ENCODE results near the gene SPOCK3. TPM values are rescaled to one million over a fixed set of nuclear protein-coding genes. Genes with fewer than 3 reads are reported as not detected.
"Not testable (repeated sequence)": the region's sequence is repeated elsewhere in the genome, so short reads cannot be mapped to it uniquely, and the experiment has no call there.

SPOCK3 gene
- total RNA-seq: 10 to 100 TPM; 18.1 to 22.8 TPM

DNA sequence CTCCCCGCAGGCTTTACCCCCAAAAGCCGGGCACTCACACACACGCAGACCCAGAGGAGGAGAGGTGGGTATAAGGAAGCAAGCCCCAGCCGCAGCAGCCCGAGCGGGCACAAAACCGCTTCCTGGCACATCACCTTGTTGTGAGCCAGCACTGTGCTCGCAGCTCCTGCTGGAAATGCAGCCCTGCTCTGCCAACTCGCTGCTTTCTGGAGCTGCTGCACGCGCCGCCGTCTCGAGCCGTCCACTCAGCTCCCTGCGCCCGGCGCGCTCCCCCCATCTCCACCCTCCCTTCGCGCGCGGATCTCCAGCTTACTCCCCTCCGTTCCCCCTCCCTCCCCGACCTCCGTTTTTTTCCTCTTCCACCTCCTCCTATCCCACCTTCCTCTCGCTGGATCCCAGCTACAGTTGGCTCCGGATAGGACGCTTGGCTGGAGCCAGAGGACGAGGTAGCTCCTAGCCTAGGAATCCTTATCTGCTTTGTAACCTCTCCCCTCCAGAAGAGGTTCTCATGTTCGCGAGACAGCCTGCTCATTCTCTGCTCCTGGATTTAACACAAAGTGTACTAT, at the start of gene SPOCK3:
SPOCK3 (minus strand) TSS at position 179 of the 566 bp plus-strand sequence.
- under 1% methylated on average over 32 of the region's 32 CpGs for WGBS
- DNase-seq (ENCODE audit: low spot score): peak; percentile 52

DNA sequence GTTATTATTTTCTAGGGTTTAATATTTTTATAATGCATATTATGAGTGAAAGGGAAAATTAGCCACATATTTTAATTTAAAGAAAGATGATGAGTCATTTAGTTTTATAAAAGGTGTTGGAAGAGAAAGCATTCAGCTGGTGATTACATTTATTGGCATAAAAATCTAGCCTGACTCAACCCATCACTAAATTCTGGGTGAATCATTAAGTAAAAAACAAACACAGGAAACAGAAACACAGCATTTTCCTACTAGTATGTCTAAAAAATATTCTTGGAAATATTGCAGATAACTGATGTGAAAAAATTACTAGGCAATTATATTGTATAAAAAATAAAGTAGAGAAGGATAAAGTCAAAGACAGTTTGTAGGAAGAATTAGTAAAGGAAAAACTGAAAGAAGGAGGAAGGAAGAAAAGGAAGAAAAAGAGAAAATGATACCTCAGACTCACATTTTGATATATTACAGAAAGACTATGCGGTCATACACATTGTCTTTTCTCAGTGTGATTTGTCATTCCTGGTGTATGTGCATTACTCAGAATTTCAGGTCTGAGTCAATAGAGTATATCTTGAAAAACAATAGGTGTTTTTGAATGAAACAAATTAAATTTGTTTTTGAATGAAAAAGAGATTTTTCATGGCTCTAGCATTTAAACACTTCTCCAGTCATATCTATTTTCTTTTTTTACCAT, 48.0 kb upstream of the SPOCK3 start:
- WGBS: 92% methylated on average over 1 of the region's 1 CpG
- H3K27ac ChIP-seq: no peak overlapping the region
- TF ChIP-seq POLR2AphosphoS5 (IDR thresholded peaks at IDR 0.05): no peak
- no peak for TF ChIP-seq POLR2A (IDR thresholded peaks at IDR 0.05)
- TF ChIP-seq, protein P1, sequence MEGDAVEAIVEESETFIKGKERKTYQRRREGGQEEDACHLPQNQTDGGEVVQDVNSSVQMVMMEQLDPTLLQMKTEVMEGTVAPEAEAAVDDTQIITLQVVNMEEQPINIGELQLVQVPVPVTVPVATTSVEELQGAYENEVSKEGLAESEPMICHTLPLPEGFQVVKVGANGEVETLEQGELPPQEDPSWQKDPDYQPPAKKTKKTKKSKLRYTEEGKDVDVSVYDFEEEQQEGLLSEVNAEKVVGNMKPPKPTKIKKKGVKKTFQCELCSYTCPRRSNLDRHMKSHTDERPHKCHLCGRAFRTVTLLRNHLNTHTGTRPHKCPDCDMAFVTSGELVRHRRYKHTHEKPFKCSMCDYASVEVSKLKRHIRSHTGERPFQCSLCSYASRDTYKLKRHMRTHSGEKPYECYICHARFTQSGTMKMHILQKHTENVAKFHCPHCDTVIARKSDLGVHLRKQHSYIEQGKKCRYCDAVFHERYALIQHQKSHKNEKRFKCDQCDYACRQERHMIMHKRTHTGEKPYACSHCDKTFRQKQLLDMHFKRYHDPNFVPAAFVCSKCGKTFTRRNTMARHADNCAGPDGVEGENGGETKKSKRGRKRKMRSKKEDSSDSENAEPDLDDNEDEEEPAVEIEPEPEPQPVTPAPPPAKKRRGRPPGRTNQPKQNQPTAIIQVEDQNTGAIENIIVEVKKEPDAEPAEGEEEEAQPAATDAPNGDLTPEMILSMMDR (IDR thresholded peaks at IDR 0.05): no peak
- no peaks in the 10 kb centered on the region for H3K4me1 ChIP-seq (replicated peaks)
- H3K36me3 ChIP-seq: no peaks in the 10 kb centered on the region
- intact Hi-C loops (cut with DNase I): no loop called here
- no peaks in the 10 kb centered on the region for H3K27me3 ChIP-seq (replicated peaks; ENCODE audit: insufficient read depth)
- H3K4me3 ChIP-seq: no peak overlapping the region
- H3K9me3 ChIP-seq: no peaks in the 10 kb centered on the region
- no peak for DNase-seq (ENCODE audit: low spot score)

More for the DNA sequence above, at the start of gene SPOCK3:
- no peak for TF ChIP-seq POLR2AphosphoS5 (IDR thresholded peaks at IDR 0.05)
- peak; percentile 12 for TF ChIP-seq POLR2A (IDR thresholded peaks at IDR 0.05)
- no peaks in the 10 kb centered on the region for H3K27me3 ChIP-seq (replicated peaks; ENCODE audit: insufficient read depth)
- H3K4me3 ChIP-seq: peak within 1 kb of the TSS; percentile 35 to 44
- no peaks in the 10 kb centered on the region for H3K4me1 ChIP-seq (replicated peaks)
- H3K27ac ChIP-seq: peak within 1 kb of the TSS; percentile 48 to 61
- no peaks in the 10 kb centered on the region for H3K36me3 ChIP-seq
- H3K9me3 ChIP-seq: no peaks in the 10 kb centered on the region
- intact Hi-C loops (cut with DNase I): no loop called here

DNA sequence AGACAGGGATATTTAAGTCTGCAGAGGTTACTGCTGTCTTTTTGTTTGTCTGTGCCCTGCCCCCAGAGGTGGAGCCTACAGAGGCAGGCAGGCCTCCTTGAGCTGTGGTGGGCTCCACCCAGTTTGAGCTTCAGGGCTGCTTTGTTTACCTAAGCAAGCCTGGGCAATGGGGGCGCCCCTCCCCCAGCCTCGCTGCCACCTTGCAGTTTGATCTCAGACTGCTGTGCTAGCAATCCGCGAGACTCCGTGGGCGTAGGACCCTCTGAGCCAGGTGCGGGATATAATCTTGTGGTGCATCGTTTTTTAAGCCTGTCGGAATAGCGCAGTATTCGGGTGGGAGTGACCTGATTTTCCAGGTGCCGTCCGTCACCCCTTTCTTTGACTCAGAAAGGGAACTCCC, 47.3 kb upstream of the SPOCK3 start:
- WGBS: 81% methylated on average over 13 of the region's 13 CpGs
- DNase-seq (ENCODE audit: low spot score); intact Hi-C loops (cut with DNase I); H3K27ac ChIP-seq; H3K36me3 ChIP-seq; H3K4me1 ChIP-seq (replicated peaks); H3K9me3 ChIP-seq; H3K27me3 ChIP-seq (replicated peaks; ENCODE audit: insufficient read depth); H3K4me3 ChIP-seq: not testable (repeated sequence)

DNA sequence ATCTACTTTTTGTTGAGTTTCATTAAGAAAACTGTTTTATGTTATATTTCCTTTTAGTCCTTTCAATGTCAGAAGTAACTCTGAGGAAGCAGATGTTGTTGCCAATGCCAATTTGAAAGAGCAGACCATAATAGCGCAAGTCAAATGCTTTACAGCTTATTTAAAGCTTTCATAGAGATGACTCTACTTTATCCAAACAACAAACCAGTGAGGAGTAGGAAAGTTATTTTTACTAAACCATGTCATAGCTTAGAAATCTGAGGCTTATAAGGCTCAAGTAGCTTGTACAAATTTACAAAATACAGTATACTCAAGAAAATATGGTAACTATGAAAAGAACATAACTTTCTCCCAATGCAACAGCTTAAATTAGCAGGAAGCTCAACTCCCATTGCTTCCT, 40.1 kb upstream of the SPOCK3 start:
- no peak for DNase-seq (ENCODE audit: low spot score)
- Histone ChIP-seq H3K36me3 (no peaks in the 10 kb centered on the region), H3K4me1 (replicated peaks) (no peaks in the 10 kb centered on the region), H3K9me3 (no peaks in the 10 kb centered on the region), H3K27ac (no peak overlapping the region), H3K4me3 (no peak overlapping the region), H3K27me3 (replicated peaks; ENCODE audit: insufficient read depth) (no peaks in the 10 kb centered on the region)
- TF ChIP-seq, protein P1 (IDR thresholded peaks at IDR 0.05): no peak
- TF ChIP-seq POLR2A (IDR thresholded peaks at IDR 0.05) (no peak), POLR2AphosphoS5 (IDR thresholded peaks at IDR 0.05) (no peak)
- 82% methylated on average over 1 of the region's 1 CpG for WGBS
- intact Hi-C loops (cut with DNase I): no loop called here

DNA sequence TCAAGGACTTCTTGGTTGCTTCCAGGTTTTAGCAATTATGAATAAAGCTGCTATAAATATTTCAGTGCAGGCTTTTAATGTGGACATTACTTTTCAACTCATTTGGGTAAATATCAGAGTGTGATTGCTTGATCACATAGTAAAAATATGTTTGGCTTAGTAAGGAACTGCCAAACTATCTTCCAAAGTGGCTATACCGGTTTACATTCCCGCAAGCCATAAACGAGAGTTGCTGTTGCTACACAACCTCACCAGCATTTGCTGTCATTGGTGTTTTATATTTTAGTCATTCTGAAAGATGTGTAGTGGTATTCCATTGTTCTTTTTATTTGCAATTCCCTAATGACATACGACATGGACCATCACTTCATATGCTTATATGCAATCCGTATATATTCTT, 30.9 kb upstream of the SPOCK3 start:
- no peaks in the 10 kb centered on the region for H3K9me3 ChIP-seq
- intact Hi-C loops (cut with DNase I): no loop called here
- H3K4me3 ChIP-seq: no peak overlapping the region
- H3K4me1 ChIP-seq (replicated peaks): peaks cover 3% of the 10 kb centered on the region
- H3K27ac ChIP-seq: no peak overlapping the region
- DNase-seq (ENCODE audit: low spot score): peak; percentile 58
- no peaks in the 10 kb centered on the region for H3K27me3 ChIP-seq (replicated peaks; ENCODE audit: insufficient read depth)
- TF ChIP-seq, protein P1 (IDR thresholded peaks at IDR 0.05): no peak
- TF ChIP-seq POLR2AphosphoS5 (IDR thresholded peaks at IDR 0.05): peak; percentile 84
- WGBS: 35% methylated on average over 5 of the region's 5 CpGs
- H3K36me3 ChIP-seq: no peaks in the 10 kb centered on the region

DNA sequence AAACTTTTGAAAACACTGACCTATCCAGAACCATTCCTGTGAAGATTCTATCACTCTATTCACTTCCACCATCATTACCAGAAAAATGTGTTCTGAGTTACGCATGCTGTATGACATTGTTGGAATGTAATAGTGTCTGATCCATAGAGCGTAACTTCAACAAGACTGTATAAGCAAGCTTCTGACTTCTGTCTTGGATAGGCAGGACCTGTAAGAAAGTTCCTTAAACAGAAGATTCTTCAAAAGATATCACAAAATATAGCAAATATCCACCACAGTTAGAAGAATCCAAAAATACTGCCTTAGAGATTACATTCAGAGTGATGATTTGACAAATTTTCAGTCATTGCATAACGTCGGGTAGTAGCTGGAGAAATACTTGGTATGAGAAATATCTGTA, 14.0 kb upstream of the SPOCK3 start:
- TF ChIP-seq POLR2AphosphoS5 (IDR thresholded peaks at IDR 0.05) (no peak), POLR2A (IDR thresholded peaks at IDR 0.05) (no peak)
- TF ChIP-seq, protein P1 (IDR thresholded peaks at IDR 0.05): no peak
- intact Hi-C loops (cut with DNase I): no loop called here
- WGBS: 94% methylated on average over 4 of the region's 4 CpGs

More for the DNA sequence above, 14.0 kb upstream of the SPOCK3 start:
- Histone ChIP-seq H3K27me3 (replicated peaks; ENCODE audit: insufficient read depth) (no peaks in the 10 kb centered on the region), H3K4me1 (replicated peaks) (no peaks in the 10 kb centered on the region), H3K36me3 (no peaks in the 10 kb centered on the region), H3K4me3 (no peak overlapping the region), H3K9me3 (no peaks in the 10 kb centered on the region), H3K27ac (no peak overlapping the region)
- no peak for DNase-seq (ENCODE audit: low spot score)

Data from prostate gland (tissue), 2 donors.